OCI-LY1 (cell line): ENCODE results near the gene OR13J1.

Experiments used
- EZH2 ChIP-seq: fragments of 200-600 bp; sonication (generic), shearing (Covaris generic); IDR thresholded peaks from 2 replicates; pipeline ENCODE4 v1.8.0; 2017; ENCODE audit warnings: borderline replicate concordance, mixed run types, mild to moderate bottlenecking, antibody characterized with exemption, low read length, moderate library complexity, mixed read lengths
- TF ChIP-seq, protein P1 (sequence below): fragments of 200-600 bp; sonication (generic), shearing (Covaris generic); IDR thresholded peaks from 2 replicates; pipeline ENCODE4 v1.5.1; 2017; ENCODE audit warnings: mild to moderate bottlenecking, antibody characterized with exemption, low read length, moderate library complexity, mixed read lengths

- TF ChIP-seq, protein P1, sequence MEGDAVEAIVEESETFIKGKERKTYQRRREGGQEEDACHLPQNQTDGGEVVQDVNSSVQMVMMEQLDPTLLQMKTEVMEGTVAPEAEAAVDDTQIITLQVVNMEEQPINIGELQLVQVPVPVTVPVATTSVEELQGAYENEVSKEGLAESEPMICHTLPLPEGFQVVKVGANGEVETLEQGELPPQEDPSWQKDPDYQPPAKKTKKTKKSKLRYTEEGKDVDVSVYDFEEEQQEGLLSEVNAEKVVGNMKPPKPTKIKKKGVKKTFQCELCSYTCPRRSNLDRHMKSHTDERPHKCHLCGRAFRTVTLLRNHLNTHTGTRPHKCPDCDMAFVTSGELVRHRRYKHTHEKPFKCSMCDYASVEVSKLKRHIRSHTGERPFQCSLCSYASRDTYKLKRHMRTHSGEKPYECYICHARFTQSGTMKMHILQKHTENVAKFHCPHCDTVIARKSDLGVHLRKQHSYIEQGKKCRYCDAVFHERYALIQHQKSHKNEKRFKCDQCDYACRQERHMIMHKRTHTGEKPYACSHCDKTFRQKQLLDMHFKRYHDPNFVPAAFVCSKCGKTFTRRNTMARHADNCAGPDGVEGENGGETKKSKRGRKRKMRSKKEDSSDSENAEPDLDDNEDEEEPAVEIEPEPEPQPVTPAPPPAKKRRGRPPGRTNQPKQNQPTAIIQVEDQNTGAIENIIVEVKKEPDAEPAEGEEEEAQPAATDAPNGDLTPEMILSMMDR, result no peak
- TF ChIP-seq EZH2, result no peak
Measured at GRCh38 chr9:35852267-35852815, 17.9 kb downstream of the OR13J1 start.
